ENCODE data around the gene EI24.
A peak's percentile ranks its signal among the peaks of the same experiment; 100 is the strongest.

The EI24 gene

GRCh38 chr11:125562430-125562829, 6.8 kb upstream of the EI24 start:
- Histone ChIP-seq H3K9ac (no peak overlapping the region), H3K79me2 (no peaks in the 10 kb centered on the region), H3K27me3 (ENCODE audit: control insufficient read depth, insufficient read depth, low read length) (no peaks in the 10 kb centered on the region), H3K27ac (no peak overlapping the region), H3K36me3 (ENCODE audit: control insufficient read depth, insufficient read depth, low read length) (no peaks in the 10 kb centered on the region), H3K4me2 (ENCODE audit: low read length) (no peak overlapping the region), H3K4me3 (ENCODE audit: low read depth, low read length) (no peak overlapping the region), H3K9me3 (ENCODE audit: control insufficient read depth, low read length) (no peaks in the 10 kb centered on the region), H2AFZ (no peak overlapping the region), H3K4me1 (no peaks in the 10 kb centered on the region)
- TF ChIP-seq, protein P1, sequence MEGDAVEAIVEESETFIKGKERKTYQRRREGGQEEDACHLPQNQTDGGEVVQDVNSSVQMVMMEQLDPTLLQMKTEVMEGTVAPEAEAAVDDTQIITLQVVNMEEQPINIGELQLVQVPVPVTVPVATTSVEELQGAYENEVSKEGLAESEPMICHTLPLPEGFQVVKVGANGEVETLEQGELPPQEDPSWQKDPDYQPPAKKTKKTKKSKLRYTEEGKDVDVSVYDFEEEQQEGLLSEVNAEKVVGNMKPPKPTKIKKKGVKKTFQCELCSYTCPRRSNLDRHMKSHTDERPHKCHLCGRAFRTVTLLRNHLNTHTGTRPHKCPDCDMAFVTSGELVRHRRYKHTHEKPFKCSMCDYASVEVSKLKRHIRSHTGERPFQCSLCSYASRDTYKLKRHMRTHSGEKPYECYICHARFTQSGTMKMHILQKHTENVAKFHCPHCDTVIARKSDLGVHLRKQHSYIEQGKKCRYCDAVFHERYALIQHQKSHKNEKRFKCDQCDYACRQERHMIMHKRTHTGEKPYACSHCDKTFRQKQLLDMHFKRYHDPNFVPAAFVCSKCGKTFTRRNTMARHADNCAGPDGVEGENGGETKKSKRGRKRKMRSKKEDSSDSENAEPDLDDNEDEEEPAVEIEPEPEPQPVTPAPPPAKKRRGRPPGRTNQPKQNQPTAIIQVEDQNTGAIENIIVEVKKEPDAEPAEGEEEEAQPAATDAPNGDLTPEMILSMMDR (IDR thresholded peaks at IDR 0.05) = no peak

- Histone ChIP-seq H3K79me2 (no peaks in the 10 kb centered on the region), H3K27me3 (ENCODE audit: control insufficient read depth, insufficient read depth, low read length) (no peaks in the 10 kb centered on the region), H3K4me2 (ENCODE audit: low read length) (no peak overlapping the region), H3K27ac (no peak overlapping the region), H3K9me3 (ENCODE audit: control insufficient read depth, low read length) (no peaks in the 10 kb centered on the region), H3K36me3 (ENCODE audit: control insufficient read depth, insufficient read depth, low read length) (no peaks in the 10 kb centered on the region), H3K4me3 (ENCODE audit: low read depth, low read length) (no peak overlapping the region), H2AFZ (no peak overlapping the region), H3K9ac (no peak overlapping the region), H3K4me1 (no peaks in the 10 kb centered on the region)
- TF ChIP-seq, protein P1 (IDR thresholded peaks at IDR 0.05) = no peak
Measured at GRCh38 chr11:125564357-125564756, 4.9 kb upstream of the EI24 start.

GRCh38 chr11:125566235-125566634, 3.0 kb upstream of the EI24 start:
- H3K9ac ChIP-seq = no peak overlapping the region
- no peak overlapping the region for H3K4me3 ChIP-seq (ENCODE audit: low read depth, low read length)
- H3K4me2 ChIP-seq (ENCODE audit: low read length) = no peak overlapping the region
- H3K9me3 ChIP-seq (ENCODE audit: control insufficient read depth, low read length) = no peaks in the 10 kb centered on the region
- H3K36me3 ChIP-seq (ENCODE audit: control insufficient read depth, insufficient read depth, low read length) = no peaks in the 10 kb centered on the region
- TF ChIP-seq, protein P1 (IDR thresholded peaks at IDR 0.05) = no peak
- H3K79me2 ChIP-seq = peaks cover 3% of the 10 kb centered on the region
- H3K4me1 ChIP-seq = peaks cover 3% of the 10 kb centered on the region
- no peak overlapping the region for H2AFZ ChIP-seq
- H3K27ac ChIP-seq = no peak overlapping the region
- H3K27me3 ChIP-seq (ENCODE audit: control insufficient read depth, insufficient read depth, low read length) = no peaks in the 10 kb centered on the region

- TF ChIP-seq, protein P1 (IDR thresholded peaks at IDR 0.05) = no peak
- Histone ChIP-seq H3K4me1 (peaks cover 3% of the 10 kb centered on the region), H3K79me2 (peaks cover 3% of the 10 kb centered on the region), H3K27ac (peak overlapping the region; percentile 87), H3K9me3 (ENCODE audit: control insufficient read depth, low read length) (no peaks in the 10 kb centered on the region), H3K4me3 (ENCODE audit: low read depth, low read length) (peak overlapping the region; percentile 77), H3K9ac (peak overlapping the region; percentile 87), H2AFZ (peak overlapping the region; percentile 16), H3K27me3 (ENCODE audit: control insufficient read depth, insufficient read depth, low read length) (no peaks in the 10 kb centered on the region), H3K36me3 (ENCODE audit: control insufficient read depth, insufficient read depth, low read length) (no peaks in the 10 kb centered on the region), H3K4me2 (ENCODE audit: low read length) (peak overlapping the region; percentile 93)
Measured at GRCh38 chr11:125569915-125570621, 791 bp downstream of the EI24 start.

DNA sequence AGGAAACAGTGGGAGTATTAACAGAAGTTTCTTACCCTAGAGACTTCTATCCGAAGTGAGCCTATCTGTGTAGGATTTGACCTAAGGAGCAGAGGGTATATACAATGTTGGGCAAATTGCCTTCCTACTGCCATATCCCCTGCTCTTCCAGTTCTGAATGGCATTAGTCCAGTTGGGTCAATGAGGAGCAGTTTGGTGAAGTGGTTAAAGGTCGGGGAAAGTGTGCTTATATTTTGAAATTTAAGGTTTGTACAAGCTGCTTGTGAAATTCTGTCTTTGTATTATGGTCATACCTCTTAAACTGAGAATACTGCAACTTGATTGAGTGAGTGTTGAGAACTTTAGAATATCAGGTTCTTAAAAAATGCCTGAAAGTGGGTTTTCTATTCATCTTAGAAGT, 1.7 kb downstream of the EI24 start:
- no peaks in the 10 kb centered on the region for H3K27me3 ChIP-seq (ENCODE audit: control insufficient read depth, insufficient read depth, low read length)
- H3K9me3 ChIP-seq (ENCODE audit: control insufficient read depth, low read length) = no peaks in the 10 kb centered on the region
- no peak overlapping the region for H2AFZ ChIP-seq
- H3K36me3 ChIP-seq (ENCODE audit: control insufficient read depth, insufficient read depth, low read length) = no peaks in the 10 kb centered on the region
- H3K27ac ChIP-seq = peak overlapping the region; percentile 87
- H3K4me3 ChIP-seq (ENCODE audit: low read depth, low read length) = peak overlapping the region; percentile 77
- peaks cover 3% of the 10 kb centered on the region for H3K4me1 ChIP-seq
- H3K9ac ChIP-seq = no peak overlapping the region
- H3K4me2 ChIP-seq (ENCODE audit: low read length) = peak overlapping the region; percentile 93
- TF ChIP-seq, protein P1 (IDR thresholded peaks at IDR 0.05) = no peak
- H3K79me2 ChIP-seq = peaks cover 3% of the 10 kb centered on the region

Data from parathyroid adenoma (tissue), 2 donors.